Activated CD8-positive, alpha-beta T cell treated with anti-CD3 and anti-CD28 coated beads for 36 hours (primary cell): Measurements from ENCODE around the gene CD1B. TPM values are rescaled to one million over a fixed set of nuclear protein-coding genes. Genes with fewer than 3 reads are reported as not detected.

Experiments used
- ATAC-seq: fragments of 200-7000 bp; cut with Tn5 transposase; one replicate; pipeline ENCODE4 v1.10.0; 2021; ENCODE audit warnings: mild to moderate bottlenecking, moderate library complexity
- CTCF ChIA-PET: fragments of 350-600 bp; sonication (Branson Sonifier 250); formaldehyde crosslinking; loops from one replicate; lab custom pipeline; 2021; ENCODE audit warnings: antibody characterized with exemption; lab: Charles Lee
- POLR2A ChIA-PET: fragments of 350-600 bp; sonication (Branson Sonifier 250); formaldehyde crosslinking; loops from one replicate; lab custom pipeline; 2021; ENCODE audit warnings: antibody characterized with exemption; lab: Charles Lee
- DNase-seq: peaks from one replicate; pipeline ENCODE4 v3.0.0-alpha.2; 2020
- H3K27ac Mint-ChIP-seq: one replicate; pipeline ENCODE4 v1.8.0; 2021; ENCODE audit warnings: mild to moderate bottlenecking, mixed read lengths
- H3K27me3 Mint-ChIP-seq: one replicate; pipeline ENCODE4 v1.8.0; 2021; ENCODE audit warnings: mixed read lengths
- H3K36me3 Mint-ChIP-seq: one replicate; pipeline ENCODE4 v1.8.0; 2021; ENCODE audit warnings: low read depth, mixed read lengths
- H3K4me1 Mint-ChIP-seq: one replicate; pipeline ENCODE4 v1.8.0; 2021; ENCODE audit warnings: low read depth, mixed read lengths
- H3K4me3 Mint-ChIP-seq: one replicate; pipeline ENCODE4 v1.8.0; 2021; ENCODE audit warnings: mild to moderate bottlenecking, moderate library complexity, mixed read lengths
- H3K9me3 Mint-ChIP-seq: one replicate; pipeline ENCODE4 v1.8.0; 2021; ENCODE audit warnings: mixed read lengths
- CTCF ChIP-seq: fragments of 200-600 bp; IDR thresholded peaks from one replicate; pipeline ENCODE4 v1.8.0; 2022; ENCODE audit warnings: antibody characterized with exemption, mild to moderate bottlenecking
- intact Hi-C: fragments of 100-400 bp; cut with micrococcal nuclease; formaldehyde crosslinking; loops from one replicate; pipeline ENCODE4 v1.10.0; 2022
- total RNA-seq, 2 experiments: library from RNA; stranded (reverse); gene quantifications; one replicate each; pipeline ENCODE4 v1.2.3, GENCODE V29; 2021

Gene CD1B
- total RNA-seq, 2 experiments from 2014 or later = not detected

- Mint-ChIP-seq H3K9me3 (no peaks in the 10 kb centered on the region), H3K27ac (no peak overlapping the region), H3K36me3 (no peaks in the 10 kb centered on the region), H3K4me1 (no peaks in the 10 kb centered on the region), H3K4me3 (no peak overlapping the region), H3K27me3 (peaks cover 10% of the 10 kb centered on the region)
- POLR2A ChIA-PET = no interaction called here
- DNase-seq (no peak), ATAC-seq (no peak)
- TF ChIP-seq CTCF = no peak
- intact Hi-C loops = no loop called here
- CTCF ChIA-PET = no interaction called here
Observed at GRCh38 chr1:158362941-158363340, 31.6 kb upstream of the CD1B start.

- Mint-ChIP-seq H3K27ac (no peak overlapping the region), H3K36me3 (no peaks in the 10 kb centered on the region), H3K4me1 (no peaks in the 10 kb centered on the region), H3K4me3 (no peak overlapping the region), H3K9me3 (no peaks in the 10 kb centered on the region), H3K27me3 (peaks cover 12% of the 10 kb centered on the region)
- POLR2A ChIA-PET = no interaction called here
- DNase-seq (no peak), ATAC-seq (no peak)
- no peak for TF ChIP-seq CTCF
- CTCF ChIA-PET = no interaction called here
- intact Hi-C loops = no loop called here
Observed at GRCh38 chr1:158362482-158362881, 31.2 kb upstream of the CD1B start.

- DNase-seq = no peak
- Mint-ChIP-seq H3K27me3 (peaks cover 22% of the 10 kb centered on the region), H3K27ac (no peak overlapping the region), H3K4me1 (no peaks in the 10 kb centered on the region), H3K36me3 (no peaks in the 10 kb centered on the region), H3K4me3 (no peak overlapping the region), H3K9me3 (no peaks in the 10 kb centered on the region)
- intact Hi-C loops = no loop called here
- TF ChIP-seq CTCF = no peak
- ChIA-PET POLR2A (no interaction called here), CTCF (no interaction called here)
- ATAC-seq = no peak
Observed at GRCh38 chr1:158357441-158357840, 26.1 kb upstream of the CD1B start.

- Mint-ChIP-seq H3K36me3 (no peaks in the 10 kb centered on the region), H3K9me3 (no peaks in the 10 kb centered on the region), H3K27ac (no peak overlapping the region), H3K4me1 (no peaks in the 10 kb centered on the region), H3K27me3 (peaks cover 22% of the 10 kb centered on the region), H3K4me3 (no peak overlapping the region)
- TF ChIP-seq CTCF = no peak
- DNase-seq (no peak), ATAC-seq (no peak)
- POLR2A ChIA-PET = no interaction called here
- intact Hi-C loops = no loop called here
- CTCF ChIA-PET = no interaction called here
Observed at GRCh38 chr1:158356616-158357015, 25.3 kb upstream of the CD1B start.

- Mint-ChIP-seq H3K4me1 (no peaks in the 10 kb centered on the region), H3K27ac (no peak overlapping the region), H3K27me3 (peaks cover 22% of the 10 kb centered on the region), H3K9me3 (no peaks in the 10 kb centered on the region), H3K36me3 (no peaks in the 10 kb centered on the region), H3K4me3 (no peak overlapping the region)
- no peak for TF ChIP-seq CTCF
- ChIA-PET POLR2A (no interaction called here), CTCF (no interaction called here)
- no peak for DNase-seq
- intact Hi-C loops = no loop called here
- ATAC-seq = no peak
Observed at GRCh38 chr1:158355773-158356285, 24.5 kb upstream of the CD1B start.
